Measurements from ENCODE around the gene SLC19A2.

SLC19A2 gene

DNA sequence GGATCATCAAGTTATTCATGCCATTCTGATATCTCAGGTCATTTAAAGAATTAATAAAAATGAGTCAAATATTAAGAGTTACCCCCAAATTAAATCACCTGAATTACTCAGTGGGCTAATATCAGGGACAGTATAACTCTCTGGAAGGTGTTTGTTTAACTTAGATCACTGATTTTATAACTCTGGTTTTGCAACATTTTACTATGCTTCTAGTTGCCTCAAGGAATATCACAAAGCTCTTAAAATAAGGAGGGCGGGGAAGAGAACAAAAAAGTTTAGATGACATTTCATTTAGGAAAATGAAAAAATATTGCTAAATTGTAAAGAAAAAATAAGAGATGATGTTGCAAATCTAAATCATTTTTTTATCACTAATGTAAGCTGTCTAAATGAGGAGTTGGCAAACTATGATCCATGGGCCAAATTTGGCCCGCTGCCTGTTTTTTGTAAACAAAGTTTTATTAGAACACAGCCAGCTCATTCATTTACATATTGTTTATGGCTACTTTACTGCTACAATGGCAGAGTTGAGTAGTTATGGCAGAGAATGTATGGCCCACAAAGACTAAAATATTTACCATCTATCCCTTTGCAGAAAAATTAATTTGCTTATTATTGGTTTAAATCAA, 31.9 kb upstream of the SLC19A2 start:
- no peak for ATAC-seq
- TF ChIP-seq ISL1 (CRISPR knock-in tag; IDR thresholded peaks at IDR 0.05) (no peak), SNAI2 (CRISPR knock-in tag; IDR thresholded peaks at IDR 0.05) (no peak), OSR1 (CRISPR knock-in tag; IDR thresholded peaks at IDR 0.05) (no peak), ZFP3 (CRISPR knock-in tag; IDR thresholded peaks at IDR 0.05) (no peak), ZC3H10 (CRISPR knock-in tag; IDR thresholded peaks at IDR 0.05) (no peak), ZNF8 (CRISPR knock-in tag; IDR thresholded peaks at IDR 0.05) (no peak), ZFP30 (CRISPR knock-in tag; IDR thresholded peaks at IDR 0.05) (no peak), ESRRG (CRISPR knock-in tag; IDR thresholded peaks at IDR 0.05) (no peak), GLIS3 (CRISPR knock-in tag; IDR thresholded peaks at IDR 0.05) (no peak), CSDC2 (CRISPR knock-in tag; IDR thresholded peaks at IDR 0.05) (no peak), ZNF565 (CRISPR knock-in tag; conservative IDR thresholded peaks at IDR 0.05; ENCODE audit: low read depth) (no peak), RARB (CRISPR knock-in tag; IDR thresholded peaks at IDR 0.05) (no peak), ARNTL (CRISPR knock-in tag; IDR thresholded peaks at IDR 0.05; ENCODE audit: borderline replicate concordance, low read depth) (no peak), PPARA (CRISPR knock-in tag; IDR thresholded peaks at IDR 0.05; ENCODE audit: borderline replicate concordance) (no peak)
- TF ChIP-seq, protein P1, sequence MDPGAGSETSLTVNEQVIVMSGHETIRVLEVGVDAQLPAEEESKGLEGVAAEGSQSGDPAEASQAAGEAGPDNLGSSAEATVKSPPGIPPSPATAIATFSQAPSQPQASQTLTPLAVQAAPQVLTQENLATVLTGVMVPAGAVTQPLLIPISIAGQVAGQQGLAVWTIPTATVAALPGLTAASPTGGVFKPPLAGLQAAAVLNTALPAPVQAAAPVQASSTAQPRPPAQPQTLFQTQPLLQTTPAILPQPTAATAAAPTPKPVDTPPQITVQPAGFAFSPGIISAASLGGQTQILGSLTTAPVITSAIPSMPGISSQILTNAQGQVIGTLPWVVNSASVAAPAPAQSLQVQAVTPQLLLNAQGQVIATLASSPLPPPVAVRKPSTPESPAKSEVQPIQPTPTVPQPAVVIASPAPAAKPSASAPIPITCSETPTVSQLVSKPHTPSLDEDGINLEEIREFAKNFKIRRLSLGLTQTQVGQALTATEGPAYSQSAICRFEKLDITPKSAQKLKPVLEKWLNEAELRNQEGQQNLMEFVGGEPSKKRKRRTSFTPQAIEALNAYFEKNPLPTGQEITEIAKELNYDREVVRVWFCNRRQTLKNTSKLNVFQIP (CRISPR knock-in tag; IDR thresholded peaks at IDR 0.05; ENCODE audit: borderline replicate concordance, low read depth): no peak
- TF ChIP-seq, protein P2, sequence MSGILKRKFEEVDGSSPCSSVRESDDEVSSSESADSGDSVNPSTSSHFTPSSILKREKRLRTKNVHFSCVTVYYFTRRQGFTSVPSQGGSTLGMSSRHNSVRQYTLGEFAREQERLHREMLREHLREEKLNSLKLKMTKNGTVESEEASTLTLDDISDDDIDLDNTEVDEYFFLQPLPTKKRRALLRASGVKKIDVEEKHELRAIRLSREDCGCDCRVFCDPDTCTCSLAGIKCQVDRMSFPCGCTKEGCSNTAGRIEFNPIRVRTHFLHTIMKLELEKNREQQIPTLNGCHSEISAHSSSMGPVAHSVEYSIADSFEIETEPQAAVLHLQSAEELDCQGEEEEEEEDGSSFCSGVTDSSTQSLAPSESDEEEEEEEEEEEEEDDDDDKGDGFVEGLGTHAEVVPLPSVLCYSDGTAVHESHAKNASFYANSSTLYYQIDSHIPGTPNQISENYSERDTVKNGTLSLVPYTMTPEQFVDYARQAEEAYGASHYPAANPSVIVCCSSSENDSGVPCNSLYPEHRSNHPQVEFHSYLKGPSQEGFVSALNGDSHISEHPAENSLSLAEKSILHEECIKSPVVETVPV (CRISPR knock-in tag; IDR thresholded peaks at IDR 0.05): no peak
- TF ChIP-seq, protein P3, sequence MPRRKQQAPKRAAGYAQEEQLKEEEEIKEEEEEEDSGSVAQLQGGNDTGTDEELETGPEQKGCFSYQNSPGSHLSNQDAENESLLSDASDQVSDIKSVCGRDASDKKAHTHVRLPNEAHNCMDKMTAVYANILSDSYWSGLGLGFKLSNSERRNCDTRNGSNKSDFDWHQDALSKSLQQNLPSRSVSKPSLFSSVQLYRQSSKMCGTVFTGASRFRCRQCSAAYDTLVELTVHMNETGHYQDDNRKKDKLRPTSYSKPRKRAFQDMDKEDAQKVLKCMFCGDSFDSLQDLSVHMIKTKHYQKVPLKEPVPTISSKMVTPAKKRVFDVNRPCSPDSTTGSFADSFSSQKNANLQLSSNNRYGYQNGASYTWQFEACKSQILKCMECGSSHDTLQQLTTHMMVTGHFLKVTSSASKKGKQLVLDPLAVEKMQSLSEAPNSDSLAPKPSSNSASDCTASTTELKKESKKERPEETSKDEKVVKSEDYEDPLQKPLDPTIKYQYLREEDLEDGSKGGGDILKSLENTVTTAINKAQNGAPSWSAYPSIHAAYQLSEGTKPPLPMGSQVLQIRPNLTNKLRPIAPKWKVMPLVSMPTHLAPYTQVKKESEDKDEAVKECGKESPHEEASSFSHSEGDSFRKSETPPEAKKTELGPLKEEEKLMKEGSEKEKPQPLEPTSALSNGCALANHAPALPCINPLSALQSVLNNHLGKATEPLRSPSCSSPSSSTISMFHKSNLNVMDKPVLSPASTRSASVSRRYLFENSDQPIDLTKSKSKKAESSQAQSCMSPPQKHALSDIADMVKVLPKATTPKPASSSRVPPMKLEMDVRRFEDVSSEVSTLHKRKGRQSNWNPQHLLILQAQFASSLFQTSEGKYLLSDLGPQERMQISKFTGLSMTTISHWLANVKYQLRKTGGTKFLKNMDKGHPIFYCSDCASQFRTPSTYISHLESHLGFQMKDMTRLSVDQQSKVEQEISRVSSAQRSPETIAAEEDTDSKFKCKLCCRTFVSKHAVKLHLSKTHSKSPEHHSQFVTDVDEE (CRISPR knock-in tag; IDR thresholded peaks at IDR 0.05): no peak
- TF ChIP-seq, protein P4, sequence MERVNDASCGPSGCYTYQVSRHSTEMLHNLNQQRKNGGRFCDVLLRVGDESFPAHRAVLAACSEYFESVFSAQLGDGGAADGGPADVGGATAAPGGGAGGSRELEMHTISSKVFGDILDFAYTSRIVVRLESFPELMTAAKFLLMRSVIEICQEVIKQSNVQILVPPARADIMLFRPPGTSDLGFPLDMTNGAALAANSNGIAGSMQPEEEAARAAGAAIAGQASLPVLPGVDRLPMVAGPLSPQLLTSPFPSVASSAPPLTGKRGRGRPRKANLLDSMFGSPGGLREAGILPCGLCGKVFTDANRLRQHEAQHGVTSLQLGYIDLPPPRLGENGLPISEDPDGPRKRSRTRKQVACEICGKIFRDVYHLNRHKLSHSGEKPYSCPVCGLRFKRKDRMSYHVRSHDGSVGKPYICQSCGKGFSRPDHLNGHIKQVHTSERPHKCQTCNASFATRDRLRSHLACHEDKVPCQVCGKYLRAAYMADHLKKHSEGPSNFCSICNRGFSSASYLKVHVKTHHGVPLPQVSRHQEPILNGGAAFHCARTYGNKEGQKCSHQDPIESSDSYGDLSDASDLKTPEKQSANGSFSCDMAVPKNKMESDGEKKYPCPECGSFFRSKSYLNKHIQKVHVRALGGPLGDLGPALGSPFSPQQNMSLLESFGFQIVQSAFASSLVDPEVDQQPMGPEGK (CRISPR knock-in tag; IDR thresholded peaks at IDR 0.05; ENCODE audit: borderline replicate concordance): no peak

DNA sequence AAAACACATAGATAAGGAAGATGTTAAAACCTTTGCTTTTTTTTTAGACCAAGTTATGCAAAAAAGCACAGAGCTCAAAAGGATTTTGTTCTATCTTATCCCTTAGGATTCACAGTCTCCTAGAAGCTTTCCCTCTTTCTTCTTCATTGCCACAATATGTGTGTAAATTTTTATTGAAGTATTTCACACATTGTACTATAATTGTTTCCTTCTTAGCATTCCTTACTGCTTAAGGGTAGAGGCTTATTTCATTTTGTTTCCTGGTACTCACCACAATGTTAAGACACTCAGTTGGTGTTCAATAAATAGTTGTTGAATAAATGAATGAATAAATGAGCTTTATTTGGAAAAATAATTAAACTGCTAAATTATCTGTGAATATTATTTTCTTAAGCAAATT, 29.9 kb upstream of the SLC19A2 start:
- no peak for ATAC-seq
- TF ChIP-seq OSR1 (CRISPR knock-in tag; IDR thresholded peaks at IDR 0.05) (no peak), ZFP3 (CRISPR knock-in tag; IDR thresholded peaks at IDR 0.05) (no peak), CSDC2 (CRISPR knock-in tag; IDR thresholded peaks at IDR 0.05) (no peak), ARNTL (CRISPR knock-in tag; IDR thresholded peaks at IDR 0.05; ENCODE audit: borderline replicate concordance, low read depth) (no peak), ZNF70 (CRISPR knock-in tag; IDR thresholded peaks at IDR 0.05) (no peak), ZFP30 (CRISPR knock-in tag; IDR thresholded peaks at IDR 0.05) (no peak), PPARA (CRISPR knock-in tag; IDR thresholded peaks at IDR 0.05; ENCODE audit: borderline replicate concordance) (no peak), ZNF565 (CRISPR knock-in tag; conservative IDR thresholded peaks at IDR 0.05; ENCODE audit: low read depth) (no peak), TOX (CRISPR knock-in tag; IDR thresholded peaks at IDR 0.05; ENCODE audit: borderline replicate concordance) (no peak), BACH2 (CRISPR knock-in tag; IDR thresholded peaks at IDR 0.05; ENCODE audit: borderline replicate concordance) (no peak), ESRRG (CRISPR knock-in tag; IDR thresholded peaks at IDR 0.05) (no peak), TCF4 (CRISPR knock-in tag; IDR thresholded peaks at IDR 0.05; ENCODE audit: borderline replicate concordance) (no peak)
- TF ChIP-seq, protein P2 (CRISPR knock-in tag; IDR thresholded peaks at IDR 0.05): no peak
- TF ChIP-seq, protein P4 (CRISPR knock-in tag; IDR thresholded peaks at IDR 0.05; ENCODE audit: borderline replicate concordance): no peak
- TF ChIP-seq, protein P3 (CRISPR knock-in tag; IDR thresholded peaks at IDR 0.05): no peak

Data from SK-N-SH treated with all-trans-retinoic acid at 6 μM for 48 hours (cell line).